VCaP (cell line): Measurements from ENCODE around the gene ADIPOR2.
A peak's percentile ranks its signal among the peaks of the same experiment; 100 is the strongest.
"Not testable (repeated sequence)": the region's sequence is repeated elsewhere in the genome, so short reads cannot be mapped to it uniquely, and the experiment has no call there.

Source experiments
- H3K27ac ChIP-seq: fragments of 450-650 bp; 2 replicates; pipeline ENCODE4 v1.5.1; 2017
- CTCF ChIP-seq: fragments of 450-650 bp; conservative IDR thresholded peaks from 2 replicates; pipeline ENCODE4 v1.5.1; 2017; ENCODE audit warnings: mild to moderate bottlenecking, moderate library complexity

Gene ADIPOR2

GRCh38 chr12:1720494-1720893 is 29.6 kb downstream of the ADIPOR2 start:
- H3K27ac ChIP-seq: no peak overlapping the region
- no peak for TF ChIP-seq CTCF

- H3K27ac ChIP-seq: no peak overlapping the region
- TF ChIP-seq CTCF: no peak
These were observed 32.9 kb downstream of the ADIPOR2 start for GRCh38 chr12:1723721-1724120.

- TF ChIP-seq CTCF: no peak
- H3K27ac ChIP-seq: no peak overlapping the region
These were observed 33.4 kb downstream of the ADIPOR2 start for GRCh38 chr12:1724250-1724649.

GRCh38 chr12:1726753-1727152 is 35.9 kb downstream of the ADIPOR2 start:
- H3K27ac ChIP-seq: no peak overlapping the region
- TF ChIP-seq CTCF: no peak

GRCh38 chr12:1728824-1729223 is 38.0 kb downstream of the ADIPOR2 start:
- TF ChIP-seq CTCF: no peak
- no peak overlapping the region for H3K27ac ChIP-seq

- H3K27ac ChIP-seq: peak overlapping the region; percentile 51
- TF ChIP-seq CTCF: no peak
These were observed 40.3 kb downstream of the ADIPOR2 start for GRCh38 chr12:1731019-1731687.

- H3K27ac ChIP-seq: peak overlapping the region; percentile 51
These were observed 40.8 kb downstream of the ADIPOR2 start for GRCh38 chr12:1731688-1732078.

GRCh38 chr12:1732914-1733313 is 42.0 kb downstream of the ADIPOR2 start:
- H3K27ac ChIP-seq: peak overlapping the region; percentile 51
- TF ChIP-seq CTCF: no peak

- H3K27ac ChIP-seq: not testable (repeated sequence)
These were observed 42.8 kb downstream of the ADIPOR2 start for GRCh38 chr12:1733712-1734111.
